Measurements from ENCODE around the gene IL10RB.

Gene IL10RB

DNA sequence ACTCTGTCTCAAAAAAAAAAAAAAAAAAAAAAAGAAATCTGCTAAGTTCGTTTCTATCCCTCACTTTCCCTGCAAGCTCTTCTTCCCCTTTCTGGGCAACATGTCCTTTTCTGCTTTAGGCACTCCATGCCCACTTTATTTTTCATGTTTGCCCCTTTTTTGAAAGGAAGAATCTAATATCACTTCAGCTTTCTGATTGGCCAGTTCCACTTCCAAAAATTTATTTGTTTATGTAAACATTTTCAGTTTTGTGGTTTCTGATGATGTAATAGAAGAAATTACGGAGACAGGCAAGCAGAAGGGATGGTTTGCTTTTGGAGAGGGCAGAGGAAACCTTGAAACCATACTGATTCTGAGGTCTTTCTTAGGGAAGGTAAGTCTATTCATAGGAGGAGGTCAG lies 73.8 kb downstream of the IL10RB start:
- DNase-seq: no peak

DNA sequence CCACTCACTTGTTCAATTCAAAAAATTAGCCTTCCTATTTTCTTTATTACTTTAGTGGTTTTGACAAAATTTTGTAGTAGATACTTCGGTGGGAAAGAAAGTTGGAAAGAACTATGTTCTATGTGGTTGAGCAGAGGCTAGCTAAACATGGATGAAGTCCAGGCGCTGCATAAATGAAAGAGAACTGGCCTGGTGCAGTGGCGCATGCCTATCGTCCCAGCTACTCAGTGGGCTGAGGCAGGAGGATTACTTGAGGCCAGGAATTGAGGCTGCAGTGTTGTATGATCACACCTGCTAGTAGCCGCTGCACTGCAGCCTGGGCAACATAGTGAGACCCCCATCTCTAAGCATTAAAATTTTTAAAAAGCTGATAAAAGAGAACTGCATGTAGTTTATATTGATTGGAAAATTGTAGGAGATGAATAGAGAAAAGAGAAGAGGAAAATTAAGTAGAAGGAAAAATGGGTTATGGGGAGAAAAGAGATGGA lies 79.6 kb downstream of the IL10RB start:
- DNase-seq: no peak
